Esophagus squamous epithelium (tissue), 5 donors: ENCODE measurements around the gene HDAC10. TPM values are rescaled to one million over a fixed set of nuclear protein-coding genes. Genes with fewer than 3 reads are reported as not detected.

Experiments
- DNase-seq: peaks from one replicate; lab custom pipeline; 2025; lab: John Stamatoyannopoulos, UW
- H3K27ac ChIP-seq, 4 donors: fragments of 200-600 bp; sonication (generic); one replicate each; pipeline ENCODE4 v1.5.1; 2016 to 2019; ENCODE audit warnings: mild to moderate bottlenecking in 1 of 4
- H3K27me3 ChIP-seq, 4 donors: fragments of 200-600 bp; sonication (generic); 1 replicate in 3 of 4; 2 replicates in 1 of 4; pipeline versions ENCODE4 v1.5.1 to v1.6.0; 2017 to 2021; ENCODE audit warnings: antibody characterized with exemption in 1 of 4
- H3K36me3 ChIP-seq, 3 donors: fragments of 200-600 bp; sonication (generic); one replicate each; pipeline ENCODE4 v1.5.1; 2016 to 2019
- H3K4me1 ChIP-seq, 3 donors: fragments of 200-600 bp; sonication (generic); one replicate each; pipeline ENCODE4 v1.5.1; 2017 to 2019
- H3K4me3 ChIP-seq, 4 donors: fragments of 200-600 bp; sonication (generic); 1 replicate in 3 of 4; 2 replicates in 1 of 4; pipeline ENCODE4 v1.5.1; 2016 to 2019; ENCODE audit warnings: mild to moderate bottlenecking in 2 of 4, moderate library complexity in 1 of 4
- H3K9me3 ChIP-seq, 3 donors: fragments of 200-600 bp; sonication (generic); one replicate each; pipeline ENCODE4 v1.5.1; 2016 to 2019
- POLR2A ChIP-seq, 4 donors: fragments of 450-650 bp; IDR thresholded peaks; one replicate each; pipeline ENCODE4 v1.6.1; 2017; ENCODE audit warnings: antibody characterized with exemption in 4 of 4, mild to moderate bottlenecking in 4 of 4, moderate library complexity in 3 of 4
- WGBS, 2 donors: methylation state at CpG; one replicate each; pipeline ENCODE4 v1.1.5; 2018; 5-methylcytosine and 5-hydroxymethylcytosine counted together
- intact Hi-C: fragments of 100-400 bp; cut with DNase I; formaldehyde crosslinking; loops from one replicate; pipeline ENCODE4 v1.15.0; 2022
- total RNA-seq, 4 donors: library from RNA; depleted of rRNA; stranded (reverse); fragments of >200 nt; gene quantifications; one replicate each; pipeline ENCODE4 v1.1.0, GENCODE V29; 2016
- TF ChIP-seq, protein P1 (sequence below), 6 experiments: fragments of 450-650 bp in 4 of 6; fragments of 200-600 bp in 2 of 6; sonication (generic) in 2 of 6; IDR thresholded peaks; one replicate each; pipeline ENCODE4 v1.5.1; 2016 to 2019; ENCODE audit warnings: antibody characterized with exemption in 6 of 6, mild to moderate bottlenecking in 4 of 6, moderate library complexity in 4 of 6
- donor health status: DM: yes; HTN: yes; CAD: no.

The HDAC10 gene
- total RNA-seq, 4 donors from 2014 or later, result 18.2 to 46.3 (median 35.6) TPM

DNA sequence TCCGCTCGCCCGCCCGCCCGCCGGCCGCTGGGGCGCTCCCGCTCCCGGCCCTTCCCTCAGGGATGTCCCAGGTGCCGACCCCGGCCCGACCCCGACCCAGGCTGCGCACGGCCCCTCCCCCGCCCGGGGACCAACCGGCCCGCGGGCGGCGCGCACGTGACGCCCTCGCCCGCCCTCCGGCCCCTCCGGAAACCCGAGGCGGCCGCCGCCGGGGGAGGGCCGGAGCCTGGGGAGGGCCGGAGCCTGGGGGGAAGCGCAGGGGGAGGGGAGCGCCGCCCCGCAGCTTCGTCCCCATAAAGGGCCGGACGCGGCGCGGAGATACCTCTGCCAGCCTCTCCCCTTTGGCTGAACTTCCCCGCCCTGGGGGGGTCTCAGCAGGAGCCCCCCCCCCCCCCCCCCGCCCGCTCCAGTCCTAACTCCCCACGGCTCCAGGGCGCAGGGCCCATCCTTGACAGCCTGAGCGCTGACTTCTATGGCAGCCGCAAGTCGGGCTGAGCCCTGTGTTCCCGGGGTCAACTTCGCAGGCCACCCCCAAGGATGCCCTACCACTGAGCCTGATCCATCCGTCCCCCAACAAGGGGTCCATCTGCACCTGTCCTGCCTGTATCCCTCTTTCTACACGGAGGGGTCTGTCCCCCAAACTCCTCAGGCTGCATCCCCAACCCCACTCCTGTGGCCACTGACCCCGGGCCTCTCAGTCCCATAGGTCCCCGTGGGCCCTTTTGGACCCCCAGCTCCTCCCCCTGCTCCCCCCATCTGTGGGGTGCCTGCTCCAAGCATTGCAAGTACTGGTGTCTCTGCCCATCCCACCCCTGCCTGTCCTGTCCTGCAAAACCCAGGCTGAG, 10.8 kb upstream of the HDAC10 start, which contains the start of gene MAPK12:
TSS of gene MAPK12 (minus strand) at position 69 of the 845 bp plus-strand sequence. CDS start 174 bp downstream, outside the sequence.
- 17% methylated on average over 2 of the region's 61 CpGs; no CpG with 5 or more reads in 1 of the 2 donors for WGBS, 2 donors

DNA sequence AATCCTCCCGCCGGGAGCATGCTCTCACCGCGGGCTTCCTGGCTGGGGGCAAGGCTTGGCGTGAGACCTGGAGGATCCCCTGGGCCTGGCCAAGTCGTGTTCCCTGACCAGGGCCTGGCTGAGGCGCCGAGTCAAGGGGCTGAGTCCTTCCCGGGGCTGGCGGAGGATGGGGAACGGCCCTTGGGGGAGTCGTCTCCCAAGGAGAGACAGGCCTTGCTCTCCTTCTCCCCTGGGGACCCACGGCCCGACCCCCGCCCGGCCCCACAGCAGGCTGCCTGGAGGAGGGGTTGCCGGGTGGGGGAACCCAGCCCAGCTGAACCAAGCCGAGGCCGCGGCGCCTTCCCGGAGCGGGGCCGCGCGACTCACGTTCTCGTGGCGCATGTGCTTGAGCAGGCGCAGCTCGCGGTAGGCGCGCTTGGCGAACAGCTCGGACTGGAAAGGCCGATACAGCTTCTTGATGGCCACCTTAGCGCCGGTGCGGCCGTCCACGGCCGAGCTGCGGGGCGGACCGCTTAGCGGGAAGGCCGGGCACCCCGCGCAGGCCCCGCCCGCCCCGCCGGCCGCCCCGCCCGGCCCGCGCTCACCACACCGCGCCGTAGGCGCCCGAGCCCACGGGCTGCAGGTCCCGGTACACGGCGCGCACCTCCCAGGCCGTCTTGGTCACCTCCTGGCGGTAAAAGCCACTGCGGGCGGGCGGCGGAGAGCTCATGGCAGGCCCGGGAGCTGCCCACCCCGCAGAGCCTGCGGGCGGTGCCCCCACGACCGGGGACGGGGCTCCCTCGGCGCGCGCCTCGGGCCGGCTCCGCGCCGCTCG, 9.9 kb upstream of the HDAC10 start:
- H3K36me3 ChIP-seq, result no peaks in the 10 kb centered on the region
- DNase-seq, result no peak
- TF ChIP-seq, protein P1, sequence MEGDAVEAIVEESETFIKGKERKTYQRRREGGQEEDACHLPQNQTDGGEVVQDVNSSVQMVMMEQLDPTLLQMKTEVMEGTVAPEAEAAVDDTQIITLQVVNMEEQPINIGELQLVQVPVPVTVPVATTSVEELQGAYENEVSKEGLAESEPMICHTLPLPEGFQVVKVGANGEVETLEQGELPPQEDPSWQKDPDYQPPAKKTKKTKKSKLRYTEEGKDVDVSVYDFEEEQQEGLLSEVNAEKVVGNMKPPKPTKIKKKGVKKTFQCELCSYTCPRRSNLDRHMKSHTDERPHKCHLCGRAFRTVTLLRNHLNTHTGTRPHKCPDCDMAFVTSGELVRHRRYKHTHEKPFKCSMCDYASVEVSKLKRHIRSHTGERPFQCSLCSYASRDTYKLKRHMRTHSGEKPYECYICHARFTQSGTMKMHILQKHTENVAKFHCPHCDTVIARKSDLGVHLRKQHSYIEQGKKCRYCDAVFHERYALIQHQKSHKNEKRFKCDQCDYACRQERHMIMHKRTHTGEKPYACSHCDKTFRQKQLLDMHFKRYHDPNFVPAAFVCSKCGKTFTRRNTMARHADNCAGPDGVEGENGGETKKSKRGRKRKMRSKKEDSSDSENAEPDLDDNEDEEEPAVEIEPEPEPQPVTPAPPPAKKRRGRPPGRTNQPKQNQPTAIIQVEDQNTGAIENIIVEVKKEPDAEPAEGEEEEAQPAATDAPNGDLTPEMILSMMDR (IDR thresholded peaks at IDR 0.05), result no peak
- TF ChIP-seq POLR2A (IDR thresholded peaks at IDR 0.05), result no peak
- no peaks in the 10 kb centered on the region for H3K9me3 ChIP-seq
- H3K27ac ChIP-seq, result peak overlapping the region; percentile 39 to 81 (median 65)
- intact Hi-C loops, result no loop called here
- peaks cover 17 to 35% (median 19%) of the 10 kb centered on the region in 3 donors for H3K4me1 ChIP-seq
- peak overlapping the region; percentile 31 to 77 (median 51) for H3K4me3 ChIP-seq
- WGBS, 2 donors, result 0% methylated on average over 10 of the region's 92 CpGs; no CpG with 5 or more reads in 1 of the 2 donors
- H3K27me3 ChIP-seq, result peaks cover 0 to 69% (median 0%) of the 10 kb centered on the region in 4 donors

More for the DNA sequence above, 10.8 kb upstream of the HDAC10 start, which contains the start of gene MAPK12:
- H3K27me3 ChIP-seq, result peaks cover 0 to 67% (median 0%) of the 10 kb centered on the region in 4 donors
- no peak for DNase-seq
- H3K27ac ChIP-seq, result peak within 1 kb of the TSS; percentile 39 to 81 (median 65)
- no peaks in the 10 kb centered on the region for H3K36me3 ChIP-seq
- H3K4me1 ChIP-seq, result peaks cover 17 to 35% (median 20%) of the 10 kb centered on the region in 3 donors
- intact Hi-C loops, result no loop called here
- peak within 1 kb of the TSS; percentile 31 to 77 (median 51) for H3K4me3 ChIP-seq
- no peaks in the 10 kb centered on the region for H3K9me3 ChIP-seq
- TF ChIP-seq, protein P1 (IDR thresholded peaks at IDR 0.05), result no peak
- TF ChIP-seq POLR2A (IDR thresholded peaks at IDR 0.05), result no peak

DNA sequence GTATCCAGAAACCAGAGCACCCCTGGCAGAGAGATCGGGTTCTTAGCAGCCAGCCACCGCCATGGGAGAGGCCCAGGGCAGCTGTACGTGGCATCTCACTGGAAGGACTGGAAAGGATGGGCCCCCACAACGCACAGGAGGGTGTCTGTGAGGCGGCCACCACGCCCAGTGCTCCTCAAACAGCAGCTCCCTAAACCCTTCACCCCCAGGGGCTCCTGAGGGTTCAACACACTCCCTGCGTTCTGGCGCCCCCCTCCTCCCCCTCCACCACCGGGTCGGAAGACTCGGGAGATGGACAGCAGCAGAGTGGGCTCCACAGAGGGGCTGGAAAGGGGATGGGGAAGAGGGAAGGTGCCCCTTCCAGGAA, 9.4 kb upstream of the HDAC10 start:
- Histone ChIP-seq H3K36me3 (no peaks in the 10 kb centered on the region), H3K27me3 (peaks cover 0 to 69% (median 0%) of the 10 kb centered on the region in 4 donors), H3K4me3 (peak overlapping the region; percentile 31 to 77 (median 51)), H3K4me1 (peaks cover 17 to 35% (median 19%) of the 10 kb centered on the region in 3 donors), H3K9me3 (no peaks in the 10 kb centered on the region), H3K27ac (peak overlapping the region in 2 of 4 donors; percentile 73 to 81)
- 21% methylated on average over 9 of the region's 11 CpGs; no CpG with 5 or more reads in 1 of the 2 donors for WGBS, 2 donors
- TF ChIP-seq, protein P1 (IDR thresholded peaks at IDR 0.05), result no peak
- TF ChIP-seq POLR2A (IDR thresholded peaks at IDR 0.05), result no peak
- intact Hi-C loops, result no loop called here
- no peak for DNase-seq

DNA sequence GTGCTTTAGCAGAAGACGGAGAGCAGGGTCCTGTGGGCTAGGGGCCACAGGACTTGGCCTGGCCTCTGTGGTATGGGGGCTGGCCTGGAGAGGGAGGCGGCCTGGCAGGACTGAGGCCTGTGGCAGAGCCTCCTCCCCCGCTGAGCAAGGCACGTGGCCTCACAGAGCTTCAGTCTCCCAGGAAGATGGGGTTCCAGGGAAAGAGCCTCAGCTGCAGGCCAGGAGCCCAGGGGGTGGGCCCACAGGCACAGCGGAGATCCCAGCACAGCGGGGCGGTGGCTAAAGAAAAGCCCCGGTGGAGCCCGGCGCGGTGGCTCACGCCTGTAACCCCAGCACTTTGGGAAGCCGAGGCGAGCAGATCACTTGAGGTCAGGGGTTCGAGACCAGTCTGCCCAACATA, 8.2 kb upstream of the HDAC10 start:
- no peak overlapping the region for H3K4me3 ChIP-seq
- TF ChIP-seq, protein P1 (IDR thresholded peaks at IDR 0.05), result no peak
- no peak for TF ChIP-seq POLR2A (IDR thresholded peaks at IDR 0.05)
- peaks cover 17 to 35% (median 19%) of the 10 kb centered on the region in 3 donors for H3K4me1 ChIP-seq
- H3K9me3 ChIP-seq, result no peaks in the 10 kb centered on the region
- WGBS, 2 donors, result 79 to 86% methylated on average over 5 to 11 of the region's 15 CpGs
- intact Hi-C loops, result no loop called here
- H3K27ac ChIP-seq, result no peak overlapping the region
- no peak for DNase-seq
- H3K36me3 ChIP-seq, result no peaks in the 10 kb centered on the region
- peaks cover 0 to 69% (median 0%) of the 10 kb centered on the region in 4 donors for H3K27me3 ChIP-seq
